Kidney (tissue), 14 donors: ENCODE results near the gene FAM120A. TPM values are rescaled to one million over a fixed set of nuclear protein-coding genes. Genes with fewer than 3 reads are reported as not detected.
A peak's percentile ranks its signal among the peaks of the same experiment; 100 is the strongest.

ENCODE experiments used
- DNase-seq, 5 donors: peaks; one replicate each; pipeline ENCODE4 v3.0.0-alpha.2; 2013 to 2020
- FAIRE-seq: peaks from 2 replicates; lab custom pipeline; 2012; peaks lifted over from hg19 to GRCh38; lab: Jason Lieb, UNC
- H3K27ac ChIP-seq, 2 donors: one replicate each; pipeline ENCODE4 v1.7.0; 2013; ENCODE audit warnings: low read depth in 2 of 2, low read length in 2 of 2, inconsistent platforms in 1 of 2
- H3K27me3 ChIP-seq: one replicate; pipeline ENCODE4 v1.7.1; 2013; ENCODE audit warnings: low read length, inconsistent platforms; ENCODE audit not compliant: control insufficient read depth, insufficient read depth
- H3K36me3 ChIP-seq, 3 donors: one replicate each; pipeline versions ENCODE4 v1.7.0 to v1.7.1; 2013; ENCODE audit warnings: low read length in 3 of 3, control low read depth in 1 of 3, inconsistent platforms in 1 of 3; ENCODE audit not compliant: insufficient read depth in 3 of 3, control insufficient read depth in 2 of 3
- H3K4me1 ChIP-seq, 3 donors: one replicate each; pipeline versions ENCODE4 v1.7.0 to v1.7.1; 2013; ENCODE audit warnings: low read length in 3 of 3, inconsistent platforms in 1 of 3, low read depth in 1 of 3; ENCODE audit not compliant: control insufficient read depth in 2 of 3, insufficient read depth in 2 of 3
- H3K4me3 ChIP-seq, 3 donors: one replicate each; pipeline versions ENCODE4 v1.7.0 to v1.8.1; 2013; ENCODE audit warnings: low read length in 3 of 3, control low read depth in 1 of 3, inconsistent platforms in 1 of 3
- H3K9ac ChIP-seq, 3 donors: one replicate each; pipeline versions ENCODE4 v1.7.0 to v1.7.1; 2013; ENCODE audit warnings: low read length in 3 of 3, control low read depth in 1 of 3, inconsistent platforms in 1 of 3
- H3K9me3 ChIP-seq, 3 donors: one replicate each; pipeline versions ENCODE4 v1.7.0 to v1.7.1; 2013; ENCODE audit warnings: low read length in 3 of 3, control low read depth in 1 of 3, inconsistent platforms in 1 of 3; ENCODE audit not compliant: control insufficient read depth in 2 of 3, insufficient read depth in 1 of 3
- intact Hi-C: fragments of 100-400 bp; cut with DNase I; formaldehyde crosslinking; loops from one replicate; pipeline ENCODE4 v1.11.1; 2022
- polyA plus RNA-seq: library from polyadenylated mRNA; stranded (reverse); fragments of 350-450 nt; fragmentation: Illumina TruSeq; extraction: RNeasy Lipid Tissue Mini Kit (QIAGEN cat#74804); gene quantifications from one replicate; pipeline ENCODE4 v1.2.3, GENCODE V29; 2014; ENCODE audit warnings: low read depth, low replicate concordance; ENCODE audit not compliant: insufficient read depth
- total RNA-seq: library from RNA; stranded (reverse); fragmentation: NEBNext Ultra II Directional; extraction: Animal tissue kit (Norgen Biotek cat#: 25700); gene quantifications from one replicate; pipeline ENCODE4 v1.2.1, GENCODE V29; 2021
- TF ChIP-seq, protein P1 (sequence below): IDR thresholded peaks from 3 replicates; pipeline ENCODE4 v1.5.1; 2012; ENCODE audit warnings: mild to moderate bottlenecking, moderate library complexity, borderline replicate concordance; ENCODE audit not compliant: insufficient read depth; ENCODE audit errors: extremely low read depth
- donor health status: control.
- donor health status: control.
- donor health status: control.
- donor health status: control.
- donor health status: control.
- donor health status: DM: yes; HTN: yes; CAD: no.
- donor health status: Normal renal cell carcinoma (clear cell type).

The FAM120A gene
- total and polyA plus RNA-seq, 2 donors from 2014 or later: 43.7 to 127 TPM

DNA sequence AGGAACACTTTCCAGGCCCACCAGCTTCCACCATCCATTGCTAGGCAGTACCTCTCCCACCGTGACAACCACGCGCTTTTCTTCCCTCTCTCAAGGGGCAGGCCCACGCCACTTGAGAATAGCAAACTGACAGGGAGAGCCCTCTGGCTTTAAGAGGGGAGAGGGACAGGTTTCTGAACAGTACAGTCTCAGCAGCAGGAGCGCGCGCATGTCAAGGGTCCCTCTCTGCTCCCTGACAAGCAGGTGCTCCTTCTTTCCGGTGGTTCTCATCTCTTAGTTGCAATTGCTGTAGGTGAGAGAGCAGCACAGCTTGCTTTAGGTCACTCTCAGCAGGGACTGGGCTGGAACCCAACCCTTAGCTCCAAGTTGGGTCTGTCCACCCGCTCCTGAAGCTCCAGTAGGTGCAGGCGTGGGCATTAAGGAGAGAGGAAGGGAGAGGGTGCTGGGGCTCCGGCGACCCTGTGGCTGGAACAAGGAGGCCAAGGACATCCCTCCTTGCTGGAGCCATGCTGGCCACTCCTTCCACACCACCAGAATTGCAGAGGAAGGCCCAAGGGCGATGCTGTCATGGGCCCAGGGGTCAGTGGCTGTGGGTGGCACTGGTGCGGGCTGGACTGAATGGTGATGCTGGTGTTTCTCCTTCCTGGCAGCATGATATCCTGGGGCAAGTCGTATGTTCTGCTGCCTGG lies 115.9 kb downstream of the FAM120A start:
- peaks cover 3 to 19% (median 11%) of the 10 kb centered on the region in 3 donors for H3K36me3 ChIP-seq
- peak overlapping the region; percentile 80 to 88 for H3K27ac ChIP-seq
- TF ChIP-seq, protein P1, sequence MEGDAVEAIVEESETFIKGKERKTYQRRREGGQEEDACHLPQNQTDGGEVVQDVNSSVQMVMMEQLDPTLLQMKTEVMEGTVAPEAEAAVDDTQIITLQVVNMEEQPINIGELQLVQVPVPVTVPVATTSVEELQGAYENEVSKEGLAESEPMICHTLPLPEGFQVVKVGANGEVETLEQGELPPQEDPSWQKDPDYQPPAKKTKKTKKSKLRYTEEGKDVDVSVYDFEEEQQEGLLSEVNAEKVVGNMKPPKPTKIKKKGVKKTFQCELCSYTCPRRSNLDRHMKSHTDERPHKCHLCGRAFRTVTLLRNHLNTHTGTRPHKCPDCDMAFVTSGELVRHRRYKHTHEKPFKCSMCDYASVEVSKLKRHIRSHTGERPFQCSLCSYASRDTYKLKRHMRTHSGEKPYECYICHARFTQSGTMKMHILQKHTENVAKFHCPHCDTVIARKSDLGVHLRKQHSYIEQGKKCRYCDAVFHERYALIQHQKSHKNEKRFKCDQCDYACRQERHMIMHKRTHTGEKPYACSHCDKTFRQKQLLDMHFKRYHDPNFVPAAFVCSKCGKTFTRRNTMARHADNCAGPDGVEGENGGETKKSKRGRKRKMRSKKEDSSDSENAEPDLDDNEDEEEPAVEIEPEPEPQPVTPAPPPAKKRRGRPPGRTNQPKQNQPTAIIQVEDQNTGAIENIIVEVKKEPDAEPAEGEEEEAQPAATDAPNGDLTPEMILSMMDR: no peak
- H3K4me1 ChIP-seq: peaks cover 0 to 10% (median 9%) of the 10 kb centered on the region in 3 donors
- DNase-seq (peak in 3 of 5 donors; percentile 29 to 71 (median 50)), FAIRE-seq (no peak)
- peak overlapping the region; percentile 56 to 73 (median 57) for H3K4me3 ChIP-seq
- peak overlapping the region in 2 of 3 donors; percentile 25 to 86 for H3K9ac ChIP-seq
- intact Hi-C loops: no loop called here
- no peaks in the 10 kb centered on the region for H3K9me3 ChIP-seq
- H3K27me3 ChIP-seq: no peaks in the 10 kb centered on the region

DNA sequence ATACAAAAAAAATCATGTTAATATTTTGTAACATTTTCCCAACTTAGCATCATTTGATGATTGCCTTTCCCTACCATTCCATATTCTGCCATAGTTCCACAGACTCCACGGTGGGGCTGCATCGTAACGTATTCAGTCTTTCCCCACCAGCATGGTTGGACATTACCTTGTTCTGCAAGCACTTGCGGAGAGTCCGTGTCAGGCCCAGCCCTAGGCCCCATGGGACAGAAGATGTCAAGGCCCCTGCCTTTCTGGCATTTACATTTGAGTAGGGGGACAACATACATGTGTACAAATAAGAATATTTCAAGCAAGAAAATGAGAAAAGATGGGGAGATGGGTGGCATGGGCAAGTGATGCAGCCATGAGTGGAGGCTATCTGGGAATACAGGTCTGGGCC lies 116.7 kb downstream of the FAM120A start:
- no peak for FAIRE-seq
- H3K9ac ChIP-seq: no peak overlapping the region
- H3K36me3 ChIP-seq: peaks cover 2 to 12% (median 8%) of the 10 kb centered on the region in 3 donors
- TF ChIP-seq, protein P1: no peak
- no peaks in the 10 kb centered on the region for H3K27me3 ChIP-seq
- intact Hi-C loops: no loop called here
- DNase-seq: peak in 1 of 5 donors; percentile 37
- no peak overlapping the region for H3K27ac ChIP-seq
- H3K9me3 ChIP-seq: no peaks in the 10 kb centered on the region
- peaks cover 0 to 10% (median 9%) of the 10 kb centered on the region in 3 donors for H3K4me1 ChIP-seq
- no peak overlapping the region for H3K4me3 ChIP-seq

DNA sequence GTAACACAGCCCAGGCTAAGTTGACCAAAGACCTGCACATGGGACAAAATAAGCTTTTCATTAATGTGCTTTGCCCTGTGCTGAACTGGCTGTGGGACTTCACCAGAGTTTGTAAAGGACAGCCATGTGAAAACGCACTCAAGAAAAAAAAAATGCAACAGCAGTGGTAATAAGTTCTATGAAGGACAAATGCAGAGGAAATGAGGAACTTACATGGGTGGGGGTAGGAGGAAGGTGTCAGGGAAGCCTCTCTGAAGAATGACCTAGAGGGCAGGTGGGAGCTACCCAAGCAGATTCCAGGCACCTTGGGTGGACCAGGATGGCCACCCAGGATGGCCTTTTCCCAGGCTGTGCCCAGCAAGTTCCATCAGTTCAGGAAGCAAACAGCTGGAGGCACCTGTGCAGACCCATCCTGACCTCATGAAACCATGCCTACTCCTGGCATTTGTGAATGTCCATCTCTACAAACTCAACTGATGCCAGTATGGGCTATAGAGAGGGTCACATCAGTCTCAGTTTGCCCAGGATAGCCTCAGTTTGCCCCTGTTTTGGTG lies 118.2 kb downstream of the FAM120A start:
- no peak overlapping the region for H3K27ac ChIP-seq

More for the DNA sequence above, 118.2 kb downstream of the FAM120A start:
- Histone ChIP-seq H3K36me3 (no peaks in the 10 kb centered on the region), H3K4me3 (no peak overlapping the region), H3K4me1 (peaks cover 0 to 14% (median 13%) of the 10 kb centered on the region in 3 donors), H3K27me3 (no peaks in the 10 kb centered on the region), H3K9ac (no peak overlapping the region), H3K9me3 (no peaks in the 10 kb centered on the region)
- intact Hi-C loops: no loop called here
- FAIRE-seq: no peak
- DNase-seq: peak in 1 of 5 donors; percentile 19
- TF ChIP-seq, protein P1: no peak
